MM.1S (cell line): ENCODE measurements around the gene PACRG.

ENCODE experiments used
- DNase-seq: peaks from one replicate; pipeline ENCODE4 v3.0.0-alpha.2; 2015
- H2AFZ ChIP-seq: fragments of 300-600 bp; sonication (generic); 2 replicates; pipeline ENCODE4 v1.6.0; 2016; ENCODE audit warnings: antibody characterized with exemption, low read length
- H3F3A ChIP-seq: fragments of 300-600 bp; sonication (generic); 2 replicates; pipeline ENCODE4 v1.6.1; 2016; ENCODE audit warnings: mild to moderate bottlenecking, antibody characterized with exemption, low read length, moderate library complexity, mixed read lengths; ENCODE audit not compliant: insufficient read depth
- H3K27ac ChIP-seq: fragments of 300-600 bp; sonication (generic); 2 replicates; pipeline ENCODE4 v1.5.1; 2016; ENCODE audit warnings: mild to moderate bottlenecking, low read length
- H3K27me3 ChIP-seq: fragments of 300-600 bp; sonication (generic); replicated peaks from 2 replicates; pipeline ENCODE4 v1.6.0; 2016; ENCODE audit warnings: low read length; ENCODE audit not compliant: insufficient read depth
- H3K36me3 ChIP-seq: fragments of 300-600 bp; sonication (generic); replicated peaks from 2 replicates; pipeline ENCODE4 v1.6.1; 2016; ENCODE audit warnings: mild to moderate bottlenecking, low read length, mixed read lengths; ENCODE audit not compliant: insufficient read depth
- H3K4me1 ChIP-seq: fragments of 300-600 bp; sonication (generic); 2 replicates; pipeline ENCODE4 v1.6.1; 2016; ENCODE audit warnings: low read length, mixed read lengths
- H3K4me2 ChIP-seq: fragments of 300-600 bp; sonication (generic); 2 replicates; pipeline ENCODE4 v1.6.0; 2016; ENCODE audit warnings: low read depth, low read length
- H3K4me3 ChIP-seq: fragments of 300-600 bp; sonication (generic); 2 replicates; pipeline ENCODE4 v1.5.1; 2016; ENCODE audit warnings: low read length, mixed read lengths
- H3K79me2 ChIP-seq: fragments of 300-600 bp; sonication (generic); 2 replicates; pipeline ENCODE4 v1.6.1; 2016; ENCODE audit warnings: mixed run types, low read length, mixed read lengths
- H3K9ac ChIP-seq: fragments of 300-600 bp; sonication (generic); 2 replicates; pipeline ENCODE4 v1.6.1; 2016; ENCODE audit warnings: low read length, mixed read lengths
- H3K9me2 ChIP-seq: fragments of 300-600 bp; sonication (generic); replicated peaks from 2 replicates; pipeline ENCODE4 v1.6.1; 2016; ENCODE audit warnings: mild to moderate bottlenecking, low read length, mixed read lengths; ENCODE audit not compliant: insufficient read depth
- H3K9me3 ChIP-seq: fragments of 300-600 bp; sonication (generic); replicated peaks from 2 replicates; pipeline ENCODE4 v1.6.1; 2016; ENCODE audit warnings: mild to moderate bottlenecking, low read length, mixed read lengths; ENCODE audit not compliant: insufficient read depth
- H4K20me1 ChIP-seq: fragments of 300-600 bp; sonication (generic); 2 replicates; pipeline ENCODE4 v1.6.1; 2016; ENCODE audit warnings: mild to moderate bottlenecking, low read length, moderate library complexity, mixed read lengths; ENCODE audit not compliant: insufficient read depth
- EZH2 ChIP-seq: fragments of 300-600 bp; sonication (generic); optimal IDR thresholded peaks from 2 replicates; pipeline ENCODE3; 2017; ENCODE audit warnings: low read depth, mild to moderate bottlenecking, antibody characterized with exemption, low read length, mixed read lengths
- EZH2phosphoT487 ChIP-seq: fragments of 300-600 bp; sonication (generic); IDR thresholded peaks from 2 replicates; pipeline ENCODE4 v1.6.1; 2018; ENCODE audit warnings: antibody characterized with exemption, low read length
- TF ChIP-seq, protein P1 (sequence below): fragments of 300-600 bp; sonication (generic); IDR thresholded peaks from 2 replicates; pipeline ENCODE4 v1.5.1; 2016; ENCODE audit warnings: antibody characterized with exemption, low read length, mixed read lengths

Gene PACRG

DNA sequence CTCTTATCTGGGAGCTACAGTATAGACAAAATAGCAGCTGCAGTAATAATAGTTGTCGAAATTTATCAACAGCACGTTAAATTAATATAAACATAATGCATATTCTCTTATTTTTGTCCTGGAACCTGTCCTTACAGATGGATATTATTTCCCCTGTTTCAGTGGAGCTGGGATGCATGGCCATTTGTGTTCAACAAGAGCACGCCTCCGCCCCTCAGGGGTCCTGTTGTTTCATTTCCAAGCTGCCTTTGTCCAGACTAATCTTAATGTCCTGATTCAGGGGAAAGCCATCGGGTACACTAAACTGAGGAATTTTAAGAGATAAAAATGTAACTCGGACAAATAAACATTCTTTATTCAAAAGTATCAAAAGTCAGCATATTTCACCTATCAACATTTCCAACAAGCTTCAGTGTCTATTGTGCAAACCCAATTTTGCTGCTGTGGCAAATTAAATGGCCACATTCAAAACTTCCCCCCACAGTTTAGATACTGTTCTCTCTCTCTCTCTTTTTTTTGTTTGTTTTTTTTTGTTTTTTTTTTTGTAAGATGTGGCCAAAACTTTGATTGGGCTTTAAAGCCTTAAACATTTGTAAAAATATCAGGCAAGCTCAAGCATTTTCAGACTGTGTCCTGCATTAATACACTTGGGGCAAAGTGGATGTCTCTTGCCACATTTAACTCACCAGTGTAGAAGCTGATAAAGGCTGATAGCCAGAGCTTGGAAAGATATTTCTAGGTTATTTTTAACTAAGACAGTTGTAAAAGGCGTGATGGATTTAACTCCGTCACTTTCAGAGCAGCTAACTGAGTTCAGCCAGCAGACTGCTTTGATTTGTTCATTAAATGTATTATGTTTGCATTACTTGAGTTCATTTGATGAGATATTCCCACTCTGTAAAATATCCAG, 574.2 kb downstream of the PACRG start:
- no peak overlapping the region for H3K9ac ChIP-seq
- no peak overlapping the region for H3K4me3 ChIP-seq
- H3K9me2 ChIP-seq, result no peaks in the 10 kb centered on the region
- H3F3A ChIP-seq, result no peaks in the 10 kb centered on the region
- H3K4me1 ChIP-seq, result no peaks in the 10 kb centered on the region
- no peaks in the 10 kb centered on the region for H3K9me3 ChIP-seq
- H3K27ac ChIP-seq, result no peak overlapping the region
- TF ChIP-seq EZH2phosphoT487, result no peak
- TF ChIP-seq, protein P1, sequence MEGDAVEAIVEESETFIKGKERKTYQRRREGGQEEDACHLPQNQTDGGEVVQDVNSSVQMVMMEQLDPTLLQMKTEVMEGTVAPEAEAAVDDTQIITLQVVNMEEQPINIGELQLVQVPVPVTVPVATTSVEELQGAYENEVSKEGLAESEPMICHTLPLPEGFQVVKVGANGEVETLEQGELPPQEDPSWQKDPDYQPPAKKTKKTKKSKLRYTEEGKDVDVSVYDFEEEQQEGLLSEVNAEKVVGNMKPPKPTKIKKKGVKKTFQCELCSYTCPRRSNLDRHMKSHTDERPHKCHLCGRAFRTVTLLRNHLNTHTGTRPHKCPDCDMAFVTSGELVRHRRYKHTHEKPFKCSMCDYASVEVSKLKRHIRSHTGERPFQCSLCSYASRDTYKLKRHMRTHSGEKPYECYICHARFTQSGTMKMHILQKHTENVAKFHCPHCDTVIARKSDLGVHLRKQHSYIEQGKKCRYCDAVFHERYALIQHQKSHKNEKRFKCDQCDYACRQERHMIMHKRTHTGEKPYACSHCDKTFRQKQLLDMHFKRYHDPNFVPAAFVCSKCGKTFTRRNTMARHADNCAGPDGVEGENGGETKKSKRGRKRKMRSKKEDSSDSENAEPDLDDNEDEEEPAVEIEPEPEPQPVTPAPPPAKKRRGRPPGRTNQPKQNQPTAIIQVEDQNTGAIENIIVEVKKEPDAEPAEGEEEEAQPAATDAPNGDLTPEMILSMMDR, result no peak
- TF ChIP-seq EZH2, result no peak
- H4K20me1 ChIP-seq, result no peaks in the 10 kb centered on the region
- H3K4me2 ChIP-seq, result no peak overlapping the region
- H3K36me3 ChIP-seq, result no peaks in the 10 kb centered on the region
- H2AFZ ChIP-seq, result no peak overlapping the region
- no peaks in the 10 kb centered on the region for H3K79me2 ChIP-seq
- no peaks in the 10 kb centered on the region for H3K27me3 ChIP-seq
- no peak for DNase-seq

DNA sequence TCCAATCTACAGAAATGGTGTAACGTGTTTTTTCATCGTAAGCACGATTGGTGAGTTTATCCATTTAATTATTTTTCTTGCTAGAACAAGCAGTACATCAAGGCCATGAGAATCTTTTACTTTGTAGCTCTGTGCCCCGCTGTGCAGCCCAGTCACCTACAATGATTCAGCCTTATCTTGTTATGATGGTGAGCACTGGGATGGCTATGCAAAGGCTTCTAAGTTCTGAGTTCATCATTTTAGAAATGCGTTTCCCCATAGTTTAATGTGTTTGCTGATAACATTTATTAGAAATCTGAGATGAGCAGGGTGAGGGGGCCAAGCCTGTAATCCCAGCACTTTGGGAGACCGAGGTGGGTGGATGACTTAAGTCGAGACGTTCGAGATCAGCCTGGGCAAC, 575.0 kb downstream of the PACRG start:
- Histone ChIP-seq H3F3A (no peaks in the 10 kb centered on the region), H3K4me2 (no peak overlapping the region), H3K9me2 (no peaks in the 10 kb centered on the region), H2AFZ (no peak overlapping the region), H3K36me3 (no peaks in the 10 kb centered on the region), H4K20me1 (no peaks in the 10 kb centered on the region), H3K4me1 (no peaks in the 10 kb centered on the region), H3K4me3 (no peak overlapping the region), H3K9me3 (no peaks in the 10 kb centered on the region), H3K27ac (no peak overlapping the region), H3K9ac (no peak overlapping the region), H3K79me2 (no peaks in the 10 kb centered on the region), H3K27me3 (no peaks in the 10 kb centered on the region)
- no peak for TF ChIP-seq EZH2
- TF ChIP-seq EZH2phosphoT487, result no peak
- TF ChIP-seq, protein P1, result no peak
- no peak for DNase-seq

DNA sequence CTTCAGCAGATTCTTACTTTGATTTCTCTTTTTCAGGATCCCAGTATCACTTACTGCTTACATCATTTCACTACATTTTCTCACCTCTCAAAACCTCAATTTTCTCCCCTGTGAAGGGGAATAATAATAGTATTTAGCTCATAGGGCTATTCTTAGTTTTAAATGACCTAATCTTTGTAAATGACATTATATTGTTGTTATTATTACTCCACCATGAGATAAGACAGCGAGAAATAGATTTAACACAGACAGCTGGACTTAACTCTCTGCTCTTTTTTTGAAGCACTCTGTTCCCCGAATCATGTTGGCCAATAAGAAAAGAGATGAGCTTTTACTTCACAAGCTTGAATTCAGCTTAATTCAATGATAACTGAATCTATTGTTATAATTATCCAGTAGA, 578.2 kb downstream of the PACRG start:
- TF ChIP-seq EZH2 (no peak), EZH2phosphoT487 (no peak)
- TF ChIP-seq, protein P1, result no peak
- Histone ChIP-seq H3K27me3 (no peaks in the 10 kb centered on the region), H3K27ac (no peak overlapping the region), H3K9ac (no peak overlapping the region), H3K4me1 (no peaks in the 10 kb centered on the region), H3F3A (no peaks in the 10 kb centered on the region), H3K79me2 (no peaks in the 10 kb centered on the region), H2AFZ (no peak overlapping the region), H3K36me3 (no peaks in the 10 kb centered on the region), H3K4me2 (no peak overlapping the region), H3K9me3 (no peaks in the 10 kb centered on the region), H3K9me2 (no peaks in the 10 kb centered on the region), H3K4me3 (no peak overlapping the region), H4K20me1 (no peaks in the 10 kb centered on the region)
- no peak for DNase-seq
